HEK293 (cell line): ENCODE data around the gene SCNN1A.

Source experiments
- CTCF ChIA-PET: fragments of 350-600 bp; formaldehyde crosslinking; extraction: SDS; loops from one replicate; lab custom pipeline; 2021; ENCODE audit warnings: antibody characterized with exemption; lab: Yijun Ruan, JAX
- POLR2A ChIA-PET: fragments of 300-600 bp; formaldehyde crosslinking; extraction: SDS; loops from one replicate; lab custom pipeline; 2020; ENCODE audit warnings: antibody characterized with exemption, inconsistent platforms; lab: Yijun Ruan, JAX
- H3K27ac ChIP-seq: fragments of 200-500 bp; sonication (Bioruptor generic); 2 replicates; pipeline ENCODE4 v1.5.1; 2014; ENCODE audit warnings: low read depth, low read length, control low read depth, inconsistent platforms; ENCODE audit errors: extremely low read depth
- H3K36me3 ChIP-seq, 2 experiments: fragments of 200-500 bp in 1 of 2; sonication (Bioruptor generic) in 1 of 2; 1 replicate in 1 of 2; 2 replicates in 1 of 2; pipeline ENCODE4 v1.5.1; 2014 to 2017; ENCODE audit warnings: inconsistent platforms in 2 of 2, low read length in 2 of 2; ENCODE audit not compliant: control insufficient read depth in 2 of 2, insufficient read depth in 1 of 2
- H3K4me1 ChIP-seq: fragments of 200-500 bp; sonication (Bioruptor generic); 2 replicates; pipeline ENCODE4 v1.5.1; 2014; ENCODE audit warnings: mild to moderate bottlenecking, low read length, inconsistent platforms; ENCODE audit not compliant: control insufficient read depth, insufficient read depth
- H3K4me3 ChIP-seq: 2 replicates; pipeline ENCODE4 v1.5.1; 2011; ENCODE audit warnings: low read depth, mild to moderate bottlenecking, control low read depth, low read length, moderate library complexity
- H3K9me3 ChIP-seq: fragments of 200-500 bp; sonication (Bioruptor generic); 2 replicates; pipeline ENCODE4 v1.5.1; 2014; ENCODE audit warnings: low read depth, low read length, inconsistent platforms; ENCODE audit not compliant: control insufficient read depth, insufficient read depth
- EGR2 ChIP-seq: fragments of 450-650 bp; formaldehyde crosslinking; IDR thresholded peaks from 2 replicates; pipeline ENCODE4 v1.5.1; 2016; ENCODE audit warnings: low read depth, missing biosample characterization, missing genetic modification characterization
- HOXD13 ChIP-seq: sonication (generic); formaldehyde crosslinking; IDR thresholded peaks from 2 replicates; pipeline ENCODE4 v1.8.0; 2022; ENCODE audit warnings: missing genetic modification reagents, borderline replicate concordance
- KLF10 ChIP-seq: fragments of 450-650 bp; IDR thresholded peaks from 2 replicates; pipeline ENCODE4 v1.5.1; 2018; ENCODE audit warnings: missing biosample characterization, mild to moderate bottlenecking, missing genetic modification characterization
- MZF1 ChIP-seq: fragments of 450-650 bp; formaldehyde crosslinking; IDR thresholded peaks from 2 replicates; pipeline ENCODE4 v1.5.1; 2017; ENCODE audit warnings: missing biosample characterization, missing genetic modification characterization, borderline replicate concordance
- SCRT2 ChIP-seq: fragments of 450-650 bp; formaldehyde crosslinking; IDR thresholded peaks from 2 replicates; pipeline ENCODE4 v1.5.1; 2016; ENCODE audit warnings: missing biosample characterization, missing genetic modification characterization
- SP2 ChIP-seq: fragments of 450-650 bp; formaldehyde crosslinking; IDR thresholded peaks from 2 replicates; pipeline ENCODE4 v1.5.1; 2016; ENCODE audit warnings: missing biosample characterization, missing genetic modification characterization
- SP3 ChIP-seq: fragments of 450-650 bp; formaldehyde crosslinking; IDR thresholded peaks from 2 replicates; pipeline ENCODE4 v1.5.1; 2016; ENCODE audit warnings: missing biosample characterization, missing genetic modification characterization
- SP7 ChIP-seq: fragments of 450-650 bp; formaldehyde crosslinking; IDR thresholded peaks from 2 replicates; pipeline ENCODE4 v1.5.1; 2016; ENCODE audit warnings: missing biosample characterization, missing genetic modification characterization
- WT1 ChIP-seq: fragments of 450-650 bp; formaldehyde crosslinking; IDR thresholded peaks from 2 replicates; pipeline ENCODE4 v1.5.1; 2016; ENCODE audit warnings: missing biosample characterization, missing genetic modification characterization
- ZFP41 ChIP-seq: fragments of 450-650 bp; formaldehyde crosslinking; IDR thresholded peaks from 2 replicates; pipeline ENCODE4 v1.5.1; 2016; ENCODE audit warnings: missing biosample characterization, missing genetic modification characterization, borderline replicate concordance
- ZIC2 ChIP-seq: fragments of 450-650 bp; formaldehyde crosslinking; IDR thresholded peaks from 2 replicates; pipeline ENCODE4 v1.5.1; 2016; ENCODE audit warnings: missing biosample characterization, missing genetic modification characterization
- ZNF112 ChIP-seq: fragments of 450-650 bp; formaldehyde crosslinking; IDR thresholded peaks from 2 replicates; pipeline ENCODE4 v1.5.0; 2017; ENCODE audit warnings: missing biosample characterization, missing genetic modification characterization
- ZNF311 ChIP-seq: fragments of 450-650 bp; formaldehyde crosslinking; IDR thresholded peaks from 2 replicates; pipeline ENCODE4 v1.5.1; 2017; ENCODE audit warnings: missing biosample characterization, missing genetic modification characterization, borderline replicate concordance
- ZNF600 ChIP-seq: fragments of 450-650 bp; formaldehyde crosslinking; IDR thresholded peaks from 2 replicates; pipeline ENCODE4 v1.5.1; 2016; ENCODE audit warnings: missing biosample characterization, missing genetic modification characterization
- ZNF707 ChIP-seq: fragments of 450-650 bp; formaldehyde crosslinking; IDR thresholded peaks from 2 replicates; pipeline ENCODE4 v1.5.1; 2016; ENCODE audit warnings: missing biosample characterization, missing genetic modification characterization
- ZNF777 ChIP-seq: fragments of 450-650 bp; formaldehyde crosslinking; IDR thresholded peaks from 2 replicates; pipeline ENCODE4 v1.5.1; 2017; ENCODE audit warnings: missing biosample characterization, missing genetic modification characterization, borderline replicate concordance
- TF ChIP-seq, protein P1 (sequence below): fragments of 450-650 bp; formaldehyde crosslinking; IDR thresholded peaks from 2 replicates; pipeline ENCODE4 v1.5.1; 2017; ENCODE audit warnings: missing biosample characterization, missing genetic modification characterization
- TF ChIP-seq, protein P2 (sequence below): fragments of 450-650 bp; formaldehyde crosslinking; IDR thresholded peaks from 2 replicates; pipeline ENCODE4 v1.5.1; 2016; ENCODE audit warnings: missing biosample characterization, missing genetic modification characterization
- TF ChIP-seq, protein P3 (sequence below): fragments of 450-650 bp; formaldehyde crosslinking; IDR thresholded peaks from 2 replicates; pipeline ENCODE4 v1.5.1; 2016; ENCODE audit warnings: missing biosample characterization, missing genetic modification characterization
- TF ChIP-seq, protein P4 (sequence below): fragments of 450-650 bp; formaldehyde crosslinking; IDR thresholded peaks from 2 replicates; pipeline ENCODE4 v1.5.1; 2016; ENCODE audit warnings: missing biosample characterization, missing genetic modification characterization, borderline replicate concordance
- TF ChIP-seq, protein P5 (sequence below): fragments of 450-650 bp; formaldehyde crosslinking; IDR thresholded peaks from 2 replicates; pipeline ENCODE4 v1.5.1; 2016; ENCODE audit warnings: missing biosample characterization, missing genetic modification characterization

SCNN1A gene

DNA sequence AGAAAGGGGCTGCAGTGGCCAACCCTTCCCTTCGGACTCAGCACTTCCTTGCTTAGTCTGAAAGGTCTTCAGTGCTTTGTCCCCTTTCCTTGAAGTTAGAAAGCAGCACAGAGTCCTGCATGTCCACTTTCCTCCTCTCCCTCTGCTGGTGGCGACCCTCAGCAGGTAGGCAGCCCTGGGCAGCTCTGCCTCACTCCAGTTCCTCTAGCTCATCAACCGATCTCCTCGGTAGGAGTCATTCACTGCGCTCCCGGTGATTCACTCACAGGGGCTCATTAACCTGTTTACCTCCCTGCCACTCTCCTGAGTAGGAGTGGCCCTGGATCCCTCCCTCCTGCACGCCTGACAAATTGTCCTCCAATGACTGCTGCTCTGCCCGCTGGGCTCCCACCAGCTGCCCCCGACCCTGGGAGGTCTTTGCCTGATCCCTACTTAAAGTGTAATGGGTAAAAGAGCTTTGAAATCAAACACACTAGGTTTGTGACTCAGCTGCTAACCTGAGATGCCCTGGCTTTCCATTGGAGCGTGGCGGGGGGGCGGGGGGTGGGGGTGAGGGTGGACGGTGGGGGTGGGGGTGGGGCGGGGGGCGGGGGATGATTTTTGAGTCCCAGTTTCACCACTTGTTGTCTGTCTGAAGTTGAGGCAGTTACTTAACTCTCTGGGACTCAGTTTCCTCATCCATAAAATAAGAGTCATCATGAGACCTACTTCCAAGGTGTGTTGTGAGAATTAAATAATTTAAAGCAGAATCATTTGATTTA is 4.2 kb downstream of the SCNN1A start (continued):
- TF ChIP-seq, protein P1, sequence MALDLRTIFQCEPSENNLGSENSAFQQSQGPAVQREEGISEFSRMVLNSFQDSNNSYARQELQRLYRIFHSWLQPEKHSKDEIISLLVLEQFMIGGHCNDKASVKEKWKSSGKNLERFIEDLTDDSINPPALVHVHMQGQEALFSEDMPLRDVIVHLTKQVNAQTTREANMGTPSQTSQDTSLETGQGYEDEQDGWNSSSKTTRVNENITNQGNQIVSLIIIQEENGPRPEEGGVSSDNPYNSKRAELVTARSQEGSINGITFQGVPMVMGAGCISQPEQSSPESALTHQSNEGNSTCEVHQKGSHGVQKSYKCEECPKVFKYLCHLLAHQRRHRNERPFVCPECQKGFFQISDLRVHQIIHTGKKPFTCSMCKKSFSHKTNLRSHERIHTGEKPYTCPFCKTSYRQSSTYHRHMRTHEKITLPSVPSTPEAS (tag by site-specific recombination), result no peak
- TF ChIP-seq EGR2 (peak; percentile 56; the same call in 1 of the 2 replicates), SP2 (tag by site-specific recombination) (peak; percentile 63), ZNF112 (tag by site-specific recombination) (no peak), KLF10 (tag by site-specific recombination) (no peak), SP7 (tag by site-specific recombination) (peak; percentile 93), SCRT2 (peak; percentile 78), ZNF707 (no peak), SP3 (peak; percentile 61), ZNF777 (no peak), ZNF311 (tag by site-specific recombination) (no peak), MZF1 (tag by site-specific recombination) (0 out of 2 replicates have a peak, but pooled peaks have one; percentile 27), ZFP41 (tag by site-specific recombination) (no peak), ZNF600 (tag by site-specific recombination) (peak; percentile 61), WT1 (tag by site-specific recombination) (peak; percentile 95)
- TF ChIP-seq, protein P2, sequence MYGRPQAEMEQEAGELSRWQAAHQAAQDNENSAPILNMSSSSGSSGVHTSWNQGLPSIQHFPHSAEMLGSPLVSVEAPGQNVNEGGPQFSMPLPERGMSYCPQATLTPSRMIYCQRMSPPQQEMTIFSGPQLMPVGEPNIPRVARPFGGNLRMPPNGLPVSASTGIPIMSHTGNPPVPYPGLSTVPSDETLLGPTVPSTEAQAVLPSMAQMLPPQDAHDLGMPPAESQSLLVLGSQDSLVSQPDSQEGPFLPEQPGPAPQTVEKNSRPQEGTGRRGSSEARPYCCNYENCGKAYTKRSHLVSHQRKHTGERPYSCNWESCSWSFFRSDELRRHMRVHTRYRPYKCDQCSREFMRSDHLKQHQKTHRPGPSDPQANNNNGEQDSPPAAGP, result peak; percentile 91
- TF ChIP-seq, protein P3, sequence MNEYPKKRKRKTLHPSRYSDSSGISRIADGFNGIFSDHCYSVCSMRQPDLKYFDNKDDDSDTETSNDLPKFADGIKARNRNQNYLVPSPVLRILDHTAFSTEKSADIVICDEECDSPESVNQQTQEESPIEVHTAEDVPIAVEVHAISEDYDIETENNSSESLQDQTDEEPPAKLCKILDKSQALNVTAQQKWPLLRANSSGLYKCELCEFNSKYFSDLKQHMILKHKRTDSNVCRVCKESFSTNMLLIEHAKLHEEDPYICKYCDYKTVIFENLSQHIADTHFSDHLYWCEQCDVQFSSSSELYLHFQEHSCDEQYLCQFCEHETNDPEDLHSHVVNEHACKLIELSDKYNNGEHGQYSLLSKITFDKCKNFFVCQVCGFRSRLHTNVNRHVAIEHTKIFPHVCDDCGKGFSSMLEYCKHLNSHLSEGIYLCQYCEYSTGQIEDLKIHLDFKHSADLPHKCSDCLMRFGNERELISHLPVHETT, result 0 out of 2 replicates have a peak, but pooled peaks have one; percentile 28
- TF ChIP-seq, protein P4, sequence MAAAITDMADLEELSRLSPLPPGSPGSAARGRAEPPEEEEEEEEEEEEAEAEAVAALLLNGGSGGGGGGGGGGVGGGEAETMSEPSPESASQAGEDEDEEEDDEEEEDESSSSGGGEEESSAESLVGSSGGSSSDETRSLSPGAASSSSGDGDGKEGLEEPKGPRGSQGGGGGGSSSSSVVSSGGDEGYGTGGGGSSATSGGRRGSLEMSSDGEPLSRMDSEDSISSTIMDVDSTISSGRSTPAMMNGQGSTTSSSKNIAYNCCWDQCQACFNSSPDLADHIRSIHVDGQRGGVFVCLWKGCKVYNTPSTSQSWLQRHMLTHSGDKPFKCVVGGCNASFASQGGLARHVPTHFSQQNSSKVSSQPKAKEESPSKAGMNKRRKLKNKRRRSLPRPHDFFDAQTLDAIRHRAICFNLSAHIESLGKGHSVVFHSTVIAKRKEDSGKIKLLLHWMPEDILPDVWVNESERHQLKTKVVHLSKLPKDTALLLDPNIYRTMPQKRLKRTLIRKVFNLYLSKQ (tag by site-specific recombination), result no peak

DNA sequence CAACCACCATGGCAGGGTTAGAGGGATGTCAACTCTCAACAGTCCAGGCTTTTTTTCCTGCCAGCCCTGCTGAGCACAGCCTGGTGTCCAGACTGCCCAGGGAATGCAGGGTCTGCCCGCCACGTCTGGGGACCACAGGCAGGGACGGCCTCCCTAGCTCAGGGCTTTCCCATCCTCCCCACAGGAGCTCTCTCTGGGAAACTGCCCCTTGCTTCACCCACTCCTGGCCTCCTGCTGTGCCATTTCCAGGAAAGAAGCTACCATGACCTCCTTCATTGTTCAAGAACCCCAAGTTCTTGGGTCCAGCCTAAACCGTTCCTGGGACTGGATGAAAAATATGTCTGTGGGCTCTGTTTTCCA is 4.8 kb downstream of the SCNN1A start:
- Histone ChIP-seq H3K27ac (peak overlapping the region; percentile 75), H3K36me3 (no peaks in the 10 kb centered on the region), H3K9me3 (no peaks in the 10 kb centered on the region), H3K4me1 (peaks cover 18% of the 10 kb centered on the region), H3K4me3 (no peak overlapping the region)
- POLR2A ChIA-PET, result interaction anchor here (0.6 to 3.4 kb wide), 13 partner anchors 8 to 481 kb away, joined by 3 to 37 read pairs (median 4); partner anchors contain the start of genes GAPDH, TNFRSF1A, USP5 and VAMP1
- TF ChIP-seq HOXD13 (CRISPR knock-in tag) (no peak), ZIC2 (tag by site-specific recombination) (peak; percentile 68)
- TF ChIP-seq, protein P5, sequence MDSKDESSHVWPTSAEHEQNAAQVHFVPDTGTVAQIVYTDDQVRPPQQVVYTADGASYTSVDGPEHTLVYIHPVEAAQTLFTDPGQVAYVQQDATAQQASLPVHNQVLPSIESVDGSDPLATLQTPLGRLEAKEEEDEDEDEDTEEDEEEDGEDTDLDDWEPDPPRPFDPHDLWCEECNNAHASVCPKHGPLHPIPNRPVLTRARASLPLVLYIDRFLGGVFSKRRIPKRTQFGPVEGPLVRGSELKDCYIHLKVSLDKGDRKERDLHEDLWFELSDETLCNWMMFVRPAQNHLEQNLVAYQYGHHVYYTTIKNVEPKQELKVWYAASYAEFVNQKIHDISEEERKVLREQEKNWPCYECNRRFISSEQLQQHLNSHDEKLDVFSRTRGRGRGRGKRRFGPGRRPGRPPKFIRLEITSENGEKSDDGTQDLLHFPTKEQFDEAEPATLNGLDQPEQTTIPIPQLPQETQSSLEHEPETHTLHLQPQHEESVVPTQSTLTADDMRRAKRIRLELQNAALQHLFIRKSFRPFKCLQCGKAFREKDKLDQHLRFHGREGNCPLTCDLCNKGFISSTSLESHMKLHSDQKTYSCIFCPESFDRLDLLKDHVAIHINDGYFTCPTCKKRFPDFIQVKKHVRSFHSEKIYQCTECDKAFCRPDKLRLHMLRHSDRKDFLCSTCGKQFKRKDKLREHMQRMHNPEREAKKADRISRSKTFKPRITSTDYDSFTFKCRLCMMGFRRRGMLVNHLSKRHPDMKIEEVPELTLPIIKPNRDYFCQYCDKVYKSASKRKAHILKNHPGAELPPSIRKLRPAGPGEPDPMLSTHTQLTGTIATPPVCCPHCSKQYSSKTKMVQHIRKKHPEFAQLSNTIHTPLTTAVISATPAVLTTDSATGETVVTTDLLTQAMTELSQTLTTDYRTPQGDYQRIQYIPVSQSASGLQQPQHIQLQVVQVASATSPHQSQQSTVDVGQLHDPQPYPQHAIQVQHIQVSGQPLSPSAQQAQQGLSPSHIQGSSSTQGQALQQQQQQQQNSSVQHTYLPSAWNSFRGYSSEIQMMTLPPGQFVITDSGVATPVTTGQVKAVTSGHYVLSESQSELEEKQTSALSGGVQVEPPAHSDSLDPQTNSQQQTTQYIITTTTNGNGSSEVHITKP (tag by site-specific recombination), result peak; percentile 44
- TF ChIP-seq, all 188 proteins: peak for 2
- CTCF ChIA-PET, result interaction anchor here (0.6 to 3.0 kb wide), 9 partner anchors 10 to 502 kb away, joined by 3 to 23 read pairs (median 4); partner anchors contain the start of gene SPSB2
